Embryonic facial prominence (tissue), 1 donor: ENCODE data around the gene RC3H1.
"Not testable (repeated sequence)": the region's sequence is repeated elsewhere in the genome, so short reads cannot be mapped to it uniquely, and the experiment has no call there.

Experiments
- DNase-seq: peaks from one replicate; pipeline ENCODE4 v3.0.0-alpha.2; 2016; ENCODE audit errors: extremely low spot score

RC3H1 gene

GRCh38 chr1:173954179-173954578, 68.0 kb downstream of the RC3H1 start:
- no peak for DNase-seq

- no peak for DNase-seq
Measured at GRCh38 chr1:173948594-173948993, 73.6 kb downstream of the RC3H1 start.

GRCh38 chr1:173946380-173946921, 75.7 kb downstream of the RC3H1 start:
- DNase-seq: no peak

- no peak for DNase-seq
Measured at GRCh38 chr1:173937062-173937461, 85.1 kb downstream of the RC3H1 start.

GRCh38 chr1:173934440-173934839, 87.7 kb downstream of the RC3H1 start:
- no peak for DNase-seq

GRCh38 chr1:173930541-173930940, 91.6 kb downstream of the RC3H1 start:
- DNase-seq: not testable (repeated sequence)

GRCh38 chr1:173925306-173926242, 96.6 kb downstream of the RC3H1 start:
- DNase-seq: no peak

- no peak for DNase-seq
Measured at GRCh38 chr1:173920861-173921260, 101.3 kb downstream of the RC3H1 start.

GRCh38 chr1:173917635-173918493, 104.3 kb downstream of the RC3H1 start:
- DNase-seq: no peak

GRCh38 chr1:173917149-173917548, 105.0 kb downstream of the RC3H1 start, which contains the start of gene SERPINC1:
Gene SERPINC1, minus strand, starts transcription at chr1:173917327. Its CDS starts 68 bp downstream, at chr1:173917259.
- no peak for DNase-seq

- no peak for DNase-seq
Measured at GRCh38 chr1:173916667-173917066, 105.5 kb downstream of the RC3H1 start.

- no peak for DNase-seq
Measured at GRCh38 chr1:173915596-173915995, 106.6 kb downstream of the RC3H1 start.

GRCh38 chr1:173914366-173914871, 107.7 kb downstream of the RC3H1 start:
- DNase-seq: no peak

GRCh38 chr1:173913111-173913510, 109.0 kb downstream of the RC3H1 start:
- no peak for DNase-seq

GRCh38 chr1:173903827-173904531, 118.2 kb downstream of the RC3H1 start:
- no peak for DNase-seq

GRCh38 chr1:173900992-173901391, 121.2 kb downstream of the RC3H1 start:
- no peak for DNase-seq

- DNase-seq: no peak
Measured at GRCh38 chr1:173900427-173900826, 121.7 kb downstream of the RC3H1 start.

- no peak for DNase-seq
Measured at GRCh38 chr1:173894189-173894588, 128.0 kb downstream of the RC3H1 start.

GRCh38 chr1:173893611-173894010, 128.5 kb downstream of the RC3H1 start:
- DNase-seq: no peak

GRCh38 chr1:173889885-173890284, 132.3 kb downstream of the RC3H1 start:
- no peak for DNase-seq

- no peak for DNase-seq
Measured at GRCh38 chr1:173888749-173889148, 133.4 kb downstream of the RC3H1 start.
